NCI-H460 (cell line): Measurements from ENCODE around the gene MRTFA. TPM values are rescaled to one million over a fixed set of nuclear protein-coding genes. Genes with fewer than 3 reads are reported as not detected.
"Not testable (repeated sequence)": the region's sequence is repeated elsewhere in the genome, so short reads cannot be mapped to it uniquely, and the experiment has no call there.

Experiments
- DNase-seq: peaks from one replicate; pipeline ENCODE4 v3.0.0-alpha.2; 2016; ENCODE audit warnings: low read depth; ENCODE audit errors: extremely low read depth
- total RNA-seq: library from RNA; depleted of rRNA; stranded (reverse); fragments of >200 nt; shearing (Covaris generic); gene quantifications from 2 replicates; pipeline ENCODE4 v1.2.3, GENCODE V29; 2014

Gene MRTFA
- total RNA-seq, 1 experiment from 2014 or later: 5.7 TPM

GRCh38 chr22:40567106-40567505, 69.4 kb downstream of the MRTFA start:
- DNase-seq: no peak

- DNase-seq: no peak
Measured at GRCh38 chr22:40560994-40561515, 75.5 kb downstream of the MRTFA start.

GRCh38 chr22:40560551-40560950, 76.0 kb downstream of the MRTFA start:
- DNase-seq: no peak

GRCh38 chr22:40557972-40558371, 78.5 kb downstream of the MRTFA start:
- no peak for DNase-seq

GRCh38 chr22:40556641-40557040, 79.9 kb downstream of the MRTFA start:
- no peak for DNase-seq

GRCh38 chr22:40554023-40554422, 82.5 kb downstream of the MRTFA start:
- not testable (repeated sequence) for DNase-seq

GRCh38 chr22:40553014-40553554, 83.4 kb downstream of the MRTFA start:
- DNase-seq: no peak

- no peak for DNase-seq
Measured at GRCh38 chr22:40552070-40552469, 84.4 kb downstream of the MRTFA start.

GRCh38 chr22:40547729-40548143, 88.8 kb downstream of the MRTFA start:
- no peak for DNase-seq

- DNase-seq: no peak
Measured at GRCh38 chr22:40544758-40545157, 91.8 kb downstream of the MRTFA start.

- DNase-seq: no peak
Measured at GRCh38 chr22:40542821-40543540, 93.5 kb downstream of the MRTFA start.

- no peak for DNase-seq
Measured at GRCh38 chr22:40541300-40541699, 95.2 kb downstream of the MRTFA start.

- no peak for DNase-seq
Measured at GRCh38 chr22:40540265-40540664, 96.3 kb downstream of the MRTFA start.

GRCh38 chr22:40536149-40536548, 100.4 kb downstream of the MRTFA start:
- not testable (repeated sequence) for DNase-seq

- no peak for DNase-seq
Measured at GRCh38 chr22:40535642-40536041, 100.9 kb downstream of the MRTFA start.

GRCh38 chr22:40535189-40535512, 101.4 kb downstream of the MRTFA start:
- DNase-seq: no peak

- no peak for DNase-seq
Measured at GRCh38 chr22:40534379-40535188, 101.9 kb downstream of the MRTFA start.

GRCh38 chr22:40533712-40534378, 102.7 kb downstream of the MRTFA start:
- no peak for DNase-seq

- DNase-seq: no peak
Measured at GRCh38 chr22:40531951-40532900, 104.3 kb downstream of the MRTFA start.

- not testable (repeated sequence) for DNase-seq
Measured at GRCh38 chr22:40530391-40530790, 106.1 kb downstream of the MRTFA start.
